ENCODE measurements around the gene CLIC5.

CLIC5 gene

DNA sequence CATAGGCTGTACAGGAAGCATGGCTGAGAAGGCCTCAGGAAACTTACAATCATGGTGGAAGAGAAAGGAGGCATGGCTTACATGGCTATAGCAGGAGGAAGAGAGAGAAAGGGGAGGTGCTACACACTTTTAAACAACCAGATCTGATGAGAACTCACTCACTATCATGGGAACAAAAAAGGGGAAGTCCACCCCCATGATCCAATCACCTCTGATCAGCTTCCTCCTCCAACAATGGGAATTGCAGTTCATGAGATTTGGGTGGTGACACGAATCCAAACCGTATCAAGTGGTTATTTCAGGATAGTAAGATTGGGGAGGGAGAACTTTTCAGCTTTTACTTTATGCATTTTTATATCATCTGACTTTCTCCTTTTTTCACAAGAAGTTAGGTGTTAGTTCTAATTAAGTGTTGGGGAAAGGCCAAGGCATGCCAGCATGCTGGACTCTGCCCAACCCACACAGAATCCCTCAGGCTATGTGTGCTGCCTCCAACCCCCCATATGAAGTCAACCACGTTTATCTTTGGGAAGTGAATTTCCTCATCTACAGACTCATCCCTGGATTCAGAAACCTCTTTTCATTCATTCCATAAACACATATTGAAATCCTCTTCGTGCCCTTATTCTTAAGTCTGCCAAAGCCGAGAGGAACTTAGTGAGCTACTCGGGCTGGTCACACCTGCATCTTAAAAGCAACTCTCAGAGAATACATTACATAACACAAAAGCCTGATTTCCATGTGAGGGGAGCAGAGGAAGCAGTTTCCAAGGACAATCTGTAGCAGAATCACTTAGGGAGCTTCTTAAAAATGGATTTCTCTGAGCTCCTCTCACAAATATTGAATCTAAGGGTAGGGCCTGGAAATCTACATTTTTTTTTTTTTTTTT, 16.7 kb upstream of the CLIC5 start:
- peak in 1 of 2 donors; percentile 23 for DNase-seq

DNA sequence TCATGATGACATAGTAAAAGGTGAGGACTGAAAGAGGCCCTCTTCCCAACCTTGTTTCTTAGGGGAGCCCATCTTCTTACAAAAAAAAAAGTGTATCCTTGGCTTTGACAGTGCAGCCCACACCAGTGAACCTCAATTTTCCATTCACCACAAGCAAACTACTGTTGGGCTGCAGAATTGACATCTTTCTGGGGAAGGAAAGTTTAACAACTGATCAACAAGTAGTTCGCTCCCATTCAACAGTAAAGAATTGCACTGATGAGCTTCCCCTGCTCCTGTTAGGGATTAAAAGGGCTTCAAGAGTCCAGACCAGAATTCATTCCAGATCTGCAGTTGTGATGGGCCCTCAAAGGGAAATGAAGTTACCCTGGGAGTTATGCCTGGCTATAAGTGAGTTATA, 13.9 kb upstream of the CLIC5 start:
- no peak for DNase-seq

- DNase-seq, result no peak
Measured at GRCh38 chr6:46026307-46026706, 10.6 kb upstream of the CLIC5 start.

DNA sequence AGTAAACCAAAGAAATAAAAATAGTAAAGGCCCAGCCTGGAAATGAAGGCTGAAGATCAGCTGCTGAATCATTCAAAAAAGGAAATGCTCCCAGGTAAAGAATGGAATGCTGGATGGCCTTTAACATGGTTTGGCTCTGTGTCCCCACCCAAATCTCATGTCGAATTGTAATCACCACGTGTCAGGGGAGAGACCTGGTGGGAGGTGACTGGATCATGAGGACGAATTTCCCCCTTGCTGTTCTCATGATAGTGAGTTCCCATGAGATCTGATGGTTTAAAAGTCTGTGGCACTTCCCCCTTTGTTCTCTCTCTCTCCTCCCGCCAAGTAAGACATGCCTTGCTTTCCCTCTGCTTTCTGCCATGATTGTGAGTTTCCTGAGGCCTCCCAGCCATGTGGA, 9.9 kb upstream of the CLIC5 start:
- no peak for DNase-seq

- DNase-seq, result no peak
Measured at GRCh38 chr6:46024124-46024769, 8.6 kb upstream of the CLIC5 start.

- no peak for DNase-seq
Measured at GRCh38 chr6:46023216-46023915, 7.7 kb upstream of the CLIC5 start.

GRCh38 chr6:46022106-46022948, 6.7 kb upstream of the CLIC5 start:
- DNase-seq, result no peak

GRCh38 chr6:46017726-46018125, 2.1 kb upstream of the CLIC5 start:
- DNase-seq, result no peak

DNA sequence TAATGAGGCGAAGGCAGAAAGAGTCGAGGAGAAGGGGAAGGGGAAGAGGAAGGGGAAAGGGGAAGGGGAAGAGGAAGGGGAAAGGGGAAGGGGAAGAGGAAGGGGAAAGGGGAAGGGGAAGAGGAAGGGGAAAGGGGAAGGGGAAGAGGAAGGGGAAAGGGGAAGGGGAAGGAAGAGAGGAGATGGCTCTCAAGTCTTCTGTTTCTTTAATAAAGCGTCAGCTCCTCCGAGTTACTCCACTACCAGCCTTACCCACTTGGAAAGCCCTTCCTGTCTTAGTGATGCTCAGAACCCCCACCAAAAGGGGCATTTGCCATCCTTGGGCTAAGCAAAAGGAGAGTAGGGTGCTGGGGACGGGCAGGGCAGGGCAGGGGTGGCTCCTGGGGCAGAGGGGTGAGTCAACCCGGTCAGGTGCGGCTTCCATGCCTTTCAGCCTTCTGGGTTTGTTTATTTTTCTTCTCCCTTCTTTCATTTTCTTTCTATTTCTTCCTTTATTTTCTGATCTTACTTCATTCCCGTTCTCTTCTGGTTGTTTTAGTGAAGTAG, 476 bp upstream of the CLIC5 start:
- DNase-seq, result no peak

DNA sequence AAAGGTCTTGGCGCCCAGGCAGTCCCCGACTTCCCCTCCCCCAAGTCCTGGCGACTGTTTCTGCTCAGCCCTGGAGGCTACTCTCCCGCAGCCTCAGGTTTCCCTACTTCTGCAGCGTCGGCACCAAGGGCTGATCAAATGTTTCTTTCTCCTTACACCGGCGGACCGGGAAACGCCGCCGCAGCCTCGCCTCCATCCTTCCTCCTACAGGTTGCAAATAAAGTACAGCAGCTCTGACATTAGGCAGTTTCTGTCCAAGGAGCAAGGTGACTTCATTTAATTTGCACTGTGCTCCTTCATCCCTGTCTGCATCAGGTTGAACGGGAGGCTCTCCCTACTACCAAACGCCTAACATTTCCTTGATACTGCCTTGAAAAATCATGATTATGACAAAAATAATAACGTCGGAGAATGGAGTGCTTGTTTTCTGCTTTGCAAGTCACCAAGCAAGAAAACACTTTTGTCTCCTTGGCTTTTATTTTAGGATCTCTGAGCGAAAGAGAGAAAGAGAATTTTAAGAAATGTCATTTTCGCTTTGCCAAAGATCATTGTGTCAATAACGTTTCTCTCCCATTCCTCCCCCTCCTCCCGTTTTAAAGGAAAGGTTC, 1.0 kb downstream of the CLIC5 start:
- no peak for DNase-seq

DNA sequence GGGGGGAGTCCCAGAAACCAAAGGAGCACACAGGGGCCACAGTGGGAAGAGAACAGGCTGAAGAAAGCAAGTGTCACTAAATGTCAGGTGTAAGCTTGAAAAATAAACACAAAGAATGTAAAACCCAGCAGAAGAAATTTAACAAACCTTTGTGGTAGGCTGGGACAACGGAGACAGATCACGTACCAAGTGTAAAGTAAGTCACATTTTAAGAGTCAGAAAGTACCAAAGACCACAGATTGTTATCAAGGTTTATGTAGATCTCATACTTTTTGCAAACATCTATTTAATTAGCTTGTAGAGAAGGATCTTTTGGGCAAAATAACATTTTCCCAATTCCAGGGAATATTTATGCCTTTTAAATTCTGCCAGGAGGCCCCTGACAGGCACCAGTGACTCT, 1.6 kb downstream of the CLIC5 start:
- DNase-seq, result no peak

- no peak for DNase-seq
Measured at GRCh38 chr6:46013639-46014038, 2.0 kb downstream of the CLIC5 start.

GRCh38 chr6:46012834-46013233, 2.8 kb downstream of the CLIC5 start:
- no peak for DNase-seq

DNA sequence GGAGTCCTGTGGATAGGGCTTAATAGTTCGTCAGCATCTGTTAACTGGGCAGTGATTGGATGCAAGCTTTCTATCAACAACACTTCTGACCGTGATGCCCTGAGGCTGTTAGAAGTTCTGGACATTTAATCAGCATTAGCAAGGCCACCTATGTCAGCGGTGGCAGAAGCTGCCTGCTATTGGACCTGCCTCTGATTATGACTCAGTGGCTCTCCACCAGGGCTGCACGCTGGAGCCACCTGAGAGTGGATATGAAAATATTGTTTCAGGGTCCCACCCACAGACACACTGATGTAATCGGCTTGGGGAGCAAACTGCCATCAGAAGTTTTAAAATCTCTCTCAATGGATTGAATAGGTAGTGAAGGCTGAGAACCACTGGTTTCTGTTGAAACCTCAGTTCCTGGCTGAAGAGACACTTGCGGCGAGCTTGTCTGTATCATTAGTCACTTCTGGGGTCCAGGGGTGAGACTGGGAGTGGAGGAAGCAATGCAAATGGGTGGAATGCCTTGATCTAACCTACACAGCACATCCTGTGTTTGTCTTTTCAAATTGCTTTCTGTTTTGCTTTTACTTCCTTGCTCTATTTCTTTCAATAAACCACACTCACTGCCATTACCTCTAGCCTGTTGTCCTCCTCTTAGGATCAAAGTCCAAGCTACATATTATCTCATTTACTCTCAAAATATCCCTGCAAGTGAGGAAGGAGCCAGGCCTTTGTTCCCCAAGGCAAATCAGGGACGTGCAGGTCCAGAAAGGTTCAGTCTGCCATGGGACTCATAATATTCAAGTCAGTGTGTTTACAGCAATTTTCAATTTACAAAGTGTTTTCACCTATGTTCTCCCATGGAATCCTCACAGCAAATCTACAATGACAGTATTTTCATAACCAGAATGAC, 4.2 kb downstream of the CLIC5 start:
- no peak for DNase-seq

GRCh38 chr6:46010771-46011170, 4.9 kb downstream of the CLIC5 start:
- no peak for DNase-seq

GRCh38 chr6:46010270-46010669, 5.4 kb downstream of the CLIC5 start:
- no peak for DNase-seq

GRCh38 chr6:46002264-46002663, 13.4 kb downstream of the CLIC5 start:
- no peak for DNase-seq

DNA sequence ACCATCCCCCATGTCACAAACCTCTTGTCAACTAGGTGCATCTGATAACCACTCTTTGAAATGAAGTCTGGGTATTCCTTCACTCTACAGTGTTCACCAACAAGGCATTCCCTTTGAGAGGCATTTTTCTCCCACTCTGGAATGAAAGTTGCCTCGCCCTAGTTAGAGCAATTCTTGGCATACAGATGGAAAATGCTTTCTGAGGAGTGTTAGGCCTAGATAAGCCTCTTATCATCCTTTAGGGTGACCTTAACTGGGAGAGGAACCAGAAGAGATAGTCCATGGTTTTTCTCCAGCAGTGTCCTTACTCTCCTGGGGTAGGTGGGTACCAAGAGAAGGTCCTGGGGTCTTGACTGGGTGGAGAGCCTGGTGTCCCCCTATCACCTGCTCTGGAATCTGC, 14.8 kb downstream of the CLIC5 start:
- no peak for DNase-seq

GRCh38 chr6:45998524-45998923, 17.1 kb downstream of the CLIC5 start:
- DNase-seq, result no peak

GRCh38 chr6:45997875-45998506, 17.7 kb downstream of the CLIC5 start:
- no peak for DNase-seq
